Measurements from ENCODE around the gene MRPL44.

- TF ChIP-seq POLR2A (IDR thresholded peaks at IDR 0.05) (no peak), CTCF (IDR thresholded peaks at IDR 0.05) (no peak), POLR2AphosphoS5 (IDR thresholded peaks at IDR 0.05) (no peak)
Observed at GRCh38 chr2:223973606-223974005, 16.3 kb downstream of the MRPL44 start.
